ENCODE measurements around the gene BHMT. TPM values are rescaled to one million over a fixed set of nuclear protein-coding genes. Genes with fewer than 3 reads are reported as not detected.

BHMT gene
- total RNA-seq, 1 experiment from 2014 or later: not detected

GRCh38 chr5:79074641-79075040 is 37.0 kb upstream of the BHMT start:
- Histone ChIP-seq H3K9me3 (ENCODE audit: control insufficient read depth, insufficient read depth, low read depth, low read length) (no peaks in the 10 kb centered on the region), H3K4me3 (ENCODE audit: low read depth in 2 of 2, low read length in 2 of 2) (no peak overlapping the region), H3K27ac (ENCODE audit: low read length) (no peak overlapping the region), H3K4me1 (ENCODE audit: control insufficient read depth, insufficient read depth, low read length) (no peaks in the 10 kb centered on the region), H3K27me3 (ENCODE audit: control insufficient read depth, insufficient read depth, low read length) (0 out of 2 replicates have a peak, but pooled peaks cover 4% of the 10 kb centered on the region), H3K36me3 (ENCODE audit: control insufficient read depth, insufficient read depth, low read length) (no peaks in the 10 kb centered on the region)
- DNase-seq (ENCODE audit: low read depth, low spot score) (no peak), ATAC-seq (no peak)
- no TSS peak for BruUV-seq (replicated peaks)
- ChIA-PET POLR2A (no interaction called here), CTCF (no interaction called here)
- no peak for TF ChIP-seq REST (IDR thresholded peaks at IDR 0.05; ENCODE audit: insufficient read depth in 1 of 2, low read depth in 2 of 2, low read length in 1 of 2)
- no peak for TF ChIP-seq POLR2AphosphoS5 (IDR thresholded peaks at IDR 0.05; ENCODE audit: low read depth, low read length)
- no peak for TF ChIP-seq SIN3A (IDR thresholded peaks at IDR 0.05; ENCODE audit: borderline replicate concordance, insufficient read depth, low read depth, low read length)
- TF ChIP-seq CTCF (IDR thresholded peaks at IDR 0.05): no peak
- no peak for TF ChIP-seq TCF7L2 (IDR thresholded peaks at IDR 0.05; ENCODE audit: low read depth, low read length)
- intact Hi-C loops (cut with micrococcal nuclease; ENCODE audit: unreplicated experiment): no loop called here
- in situ Hi-C loops (cut with HindIII; ENCODE audit: low pct_unique_long_range_greater_than_20kb, low sequenced_read_pairs): no loop called here

- Histone ChIP-seq H3K4me3 (ENCODE audit: low read depth in 2 of 2, low read length in 2 of 2) (no peak overlapping the region), H3K27me3 (ENCODE audit: control insufficient read depth, insufficient read depth, low read length) (peaks cover 4% of the 10 kb centered on the region; the same call in 1 of the 2 replicates), H3K4me1 (ENCODE audit: control insufficient read depth, insufficient read depth, low read length) (no peaks in the 10 kb centered on the region), H3K9me3 (ENCODE audit: control insufficient read depth, insufficient read depth, low read depth, low read length) (no peaks in the 10 kb centered on the region), H3K27ac (ENCODE audit: low read length) (no peak overlapping the region), H3K36me3 (ENCODE audit: control insufficient read depth, insufficient read depth, low read length) (no peaks in the 10 kb centered on the region)
- no TSS peak for BruUV-seq (replicated peaks)
- intact Hi-C loops (cut with micrococcal nuclease; ENCODE audit: unreplicated experiment) (no loop called here), in situ Hi-C loops (cut with HindIII; ENCODE audit: low pct_unique_long_range_greater_than_20kb, low sequenced_read_pairs) (no loop called here)
- ChIA-PET POLR2A (no interaction called here), CTCF (no interaction called here)
- no peak for TF ChIP-seq TCF7L2 (IDR thresholded peaks at IDR 0.05; ENCODE audit: low read depth, low read length)
- no peak for TF ChIP-seq REST (IDR thresholded peaks at IDR 0.05; ENCODE audit: insufficient read depth in 1 of 2, low read depth in 2 of 2, low read length in 1 of 2)
- no peak for TF ChIP-seq SIN3A (IDR thresholded peaks at IDR 0.05; ENCODE audit: borderline replicate concordance, insufficient read depth, low read depth, low read length)
- ATAC-seq (no peak), DNase-seq (ENCODE audit: low read depth, low spot score) (no peak)
Measured at GRCh38 chr5:79075646-79076426, 35.8 kb upstream of the BHMT start.

Data from Panc1 (cell line).